ENCODE data around the gene CASP6. TPM values are rescaled to one million over a fixed set of nuclear protein-coding genes. Genes with fewer than 3 reads are reported as not detected.

The CASP6 gene
- total RNA-seq, 4 donors from 2014 or later: 10.8 to 24.2 (median 19.9) TPM

- TF ChIP-seq POLR2A (IDR thresholded peaks at IDR 0.05) (no peak), CTCF (IDR thresholded peaks at IDR 0.05) (no peak)
- DNase-seq (ENCODE audit: low spot score in 2 of 2): no peak
- no peak overlapping the region for H3K4me3 ChIP-seq (ENCODE audit: low read depth, poor library complexity, severe bottlenecking)
- WGBS, 2 donors: 92 to 100% methylated on average over 1 of the region's 1 CpG
- intact Hi-C loops (cut with DNase I; ENCODE audit: low total_unique reads): no loop called here
Measured at GRCh38 chr4:109698656-109699055, 4.6 kb downstream of the CASP6 start.

- no peak overlapping the region for H3K4me3 ChIP-seq (ENCODE audit: low read depth, poor library complexity, severe bottlenecking)
- intact Hi-C loops (cut with DNase I; ENCODE audit: low total_unique reads): no loop called here
- no peak for TF ChIP-seq CTCF (IDR thresholded peaks at IDR 0.05)
- TF ChIP-seq POLR2A (IDR thresholded peaks at IDR 0.05): no peak
- no peak for DNase-seq (ENCODE audit: low spot score in 2 of 2)
- WGBS, 2 donors: 85 to 91% methylated on average over 1 of the region's 1 CpG
Measured at GRCh38 chr4:109691411-109691920, 11.8 kb downstream of the CASP6 start.

- WGBS, 2 donors: 89 to 91% methylated on average over 6 of the region's 6 CpGs
- DNase-seq (ENCODE audit: low spot score in 2 of 2): no peak
- no peak overlapping the region for H3K4me3 ChIP-seq (ENCODE audit: low read depth, poor library complexity, severe bottlenecking)
- intact Hi-C loops (cut with DNase I; ENCODE audit: low total_unique reads): no loop called here
- no peak for TF ChIP-seq CTCF (IDR thresholded peaks at IDR 0.05)
- no peak for TF ChIP-seq POLR2A (IDR thresholded peaks at IDR 0.05)
Measured at GRCh38 chr4:109690690-109691410, 12.4 kb downstream of the CASP6 start.

- no peak for TF ChIP-seq POLR2A (IDR thresholded peaks at IDR 0.05)
- TF ChIP-seq CTCF (IDR thresholded peaks at IDR 0.05): no peak
- DNase-seq (ENCODE audit: low spot score in 2 of 2): no peak
- H3K4me3 ChIP-seq (ENCODE audit: low read depth, poor library complexity, severe bottlenecking): no peak overlapping the region
- intact Hi-C loops (cut with DNase I; ENCODE audit: low total_unique reads): no loop called here
Measured at GRCh38 chr4:109684727-109685126, 18.5 kb downstream of the CASP6 start.

GRCh38 chr4:109683621-109684253 lies 19.5 kb downstream of the CASP6 start:
- H3K4me3 ChIP-seq (ENCODE audit: low read depth, poor library complexity, severe bottlenecking): no peak overlapping the region
- no peak for DNase-seq (ENCODE audit: low spot score in 2 of 2)
- WGBS, 2 donors: 89 to 90% methylated on average over 6 of the region's 6 CpGs
- intact Hi-C loops (cut with DNase I; ENCODE audit: low total_unique reads): no loop called here
- TF ChIP-seq CTCF (IDR thresholded peaks at IDR 0.05) (no peak), POLR2A (IDR thresholded peaks at IDR 0.05) (no peak)
